GM12801 (cell line): ENCODE results near the gene VDAC2.

Experiments used
- CTCF ChIP-seq: IDR thresholded peaks from one replicate; pipeline ENCODE4 v1.5.1; 2011; ENCODE audit warnings: control low read depth; ENCODE audit not compliant: insufficient read length; ENCODE audit errors: extremely low read depth

Gene VDAC2

GRCh38 chr10:75191821-75192568, 18.6 kb upstream of the VDAC2 start:
- TF ChIP-seq CTCF, result no peak

DNA sequence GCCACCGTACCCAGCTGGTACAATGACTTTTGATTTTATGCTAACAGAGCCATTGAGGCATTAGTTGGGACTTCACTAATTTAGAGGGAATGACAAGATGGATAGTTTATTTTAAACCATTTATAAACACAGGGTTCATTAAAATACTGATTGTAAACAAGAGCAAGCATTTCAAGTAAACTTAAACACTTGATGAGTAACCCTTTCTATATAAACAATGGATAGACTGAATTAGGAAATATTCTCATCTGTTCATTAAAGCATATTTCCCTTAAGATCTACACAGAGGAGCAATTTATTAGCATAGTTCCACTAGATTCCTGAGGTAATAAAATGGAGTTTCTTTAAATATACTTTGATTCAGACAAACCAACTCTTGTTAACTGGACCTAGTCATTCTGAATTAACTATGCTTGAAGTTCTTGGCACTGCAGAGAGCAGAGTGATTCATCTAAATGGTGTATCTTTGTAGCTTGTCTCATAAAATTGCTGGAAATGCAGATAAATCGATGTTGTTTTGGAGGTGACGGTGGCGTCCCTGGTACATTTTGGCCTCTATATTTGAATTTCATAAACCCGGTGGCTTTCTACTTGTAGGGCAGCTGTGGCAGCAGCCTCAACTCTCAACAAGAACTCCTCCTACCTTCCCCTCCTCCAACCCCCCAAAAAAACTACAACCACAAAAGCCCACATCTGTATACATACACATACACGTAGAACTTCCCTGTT, 15.4 kb upstream of the VDAC2 start:
- TF ChIP-seq CTCF, result no peak

- no peak for TF ChIP-seq CTCF
Observed at GRCh38 chr10:75197066-75197465, 13.5 kb upstream of the VDAC2 start.

GRCh38 chr10:75197906-75198305, 12.7 kb upstream of the VDAC2 start:
- no peak for TF ChIP-seq CTCF

- TF ChIP-seq CTCF, result no peak
Observed at GRCh38 chr10:75201793-75202307, 8.7 kb upstream of the VDAC2 start.

- no peak for TF ChIP-seq CTCF
Observed at GRCh38 chr10:75202321-75203045, 8.1 kb upstream of the VDAC2 start.

GRCh38 chr10:75203724-75204123, 6.9 kb upstream of the VDAC2 start:
- no peak for TF ChIP-seq CTCF
